Measurements from ENCODE around the gene KREMEN2. TPM values are rescaled to one million over a fixed set of nuclear protein-coding genes. Genes with fewer than 3 reads are reported as not detected.

KREMEN2 gene
- polyA plus RNA-seq, 2 of the 4 experiments (the other 2 are of a cell fraction) = 0.35 to 1.5 TPM

- TF ChIP-seq POLR2AphosphoS2 (conservative IDR thresholded peaks at IDR 0.05; ENCODE audit: low read length) (no peak), HOXB13 (CRISPR knock-in tag; IDR thresholded peaks at IDR 0.05; ENCODE audit: low read depth) (no peak), CHD4 (IDR thresholded peaks at IDR 0.05; ENCODE audit: borderline replicate concordance) (no peak), USF2 (IDR thresholded peaks at IDR 0.05) (no peak), ZNF302 (CRISPR knock-in tag; IDR thresholded peaks at IDR 0.05) (no peak), JUN (IDR thresholded peaks at IDR 0.05) (no peak), MAZ (IDR thresholded peaks at IDR 0.05; ENCODE audit: borderline replicate concordance, low read depth, low read length) (no peak), HEYL (CRISPR knock-in tag; IDR thresholded peaks at IDR 0.05) (no peak), SREBF2 (IDR thresholded peaks at IDR 0.05) (no peak), RFX5 (IDR thresholded peaks at IDR 0.05) (no peak), ESRRA (IDR thresholded peaks at IDR 0.05; ENCODE audit: borderline replicate concordance, low read length) (no peak), KDM1A (IDR thresholded peaks at IDR 0.05; ENCODE audit: low read depth) (no peak), KDM5A (IDR thresholded peaks at IDR 0.05) (no peak), FOSL2 (IDR thresholded peaks at IDR 0.05) (no peak), FOSL2 (CRISPR knock-in tag; IDR thresholded peaks at IDR 0.05) (no peak), ELK1 (IDR thresholded peaks at IDR 0.05; ENCODE audit: low read depth, low read length) (no peak), NR3C1 (IDR thresholded peaks at IDR 0.05) (no peak), RCOR1 (IDR thresholded peaks at IDR 0.05; ENCODE audit: low read depth, low read length) (no peak), ZFP36 (IDR thresholded peaks at IDR 0.05; ENCODE audit: borderline replicate concordance, partially characterized antibody) (no peak)
- Histone ChIP-seq H3K9me3 (no peaks in the 10 kb centered on the region), H3K27ac (no peak overlapping the region), H3K4me2 (no peak overlapping the region), H3K4me3 (no peak overlapping the region), H3K4me1 (no peaks in the 10 kb centered on the region)
- ChIA-PET POLR2A (no interaction called here), CTCF (interaction anchor here (0.6 to 19.4 kb wide), 5 partner anchors 12 to 473 kb away, joined by 3 to 190 read pairs (median 23); partner anchors contain the start of gene KREMEN2)
- DNase-seq (ENCODE audit: low read depth in 1 of 2, low spot score in 1 of 2) (no peak), ATAC-seq (peak; percentile 9 to 22; a peak in 1 of 6 replicates), FAIRE-seq (no peak)
- WGBS (ENCODE audit: missing lambda C conversion rate) = 93% methylated on average over 14 of the region's 19 CpGs
Measured at GRCh38 chr16:2949705-2950352, 14.2 kb upstream of the KREMEN2 start.

GRCh38 chr16:2950353-2950724, 13.7 kb upstream of the KREMEN2 start:
- 90% methylated on average over 11 of the region's 13 CpGs for WGBS (ENCODE audit: missing lambda C conversion rate)
- POLR2A ChIA-PET = no interaction called here
- no peak for DNase-seq (ENCODE audit: low read depth in 1 of 2, low spot score in 1 of 2)
- 0 out of 6 replicates have a peak, but pooled peaks of 1 of the 2 experiments have one; percentile 15 for ATAC-seq
- no peak overlapping the region for H3K4me2 ChIP-seq
- H3K4me3 ChIP-seq = no peak overlapping the region
- no peak for TF ChIP-seq HDAC2 (IDR thresholded peaks at IDR 0.05)
- TF ChIP-seq ATOH8 (CRISPR knock-in tag; IDR thresholded peaks at IDR 0.05; ENCODE audit: low read depth) = no peak
- TF ChIP-seq POLR2AphosphoS2 (conservative IDR thresholded peaks at IDR 0.05; ENCODE audit: low read length) = no peak
- no peak for TF ChIP-seq GATA3 (IDR thresholded peaks at IDR 0.05; ENCODE audit: borderline replicate concordance)
- TF ChIP-seq NPAS2 (CRISPR knock-in tag; IDR thresholded peaks at IDR 0.05; ENCODE audit: borderline replicate concordance) = no peak
- CTCF ChIA-PET = interaction anchor here (1.2 to 19.4 kb wide), 4 partner anchors 12 to 82 kb away, joined by 3 to 190 read pairs (median 60); partner anchors contain the start of gene KREMEN2
- H3K27ac ChIP-seq = no peak overlapping the region
- FAIRE-seq = no peak
- H3K9me3 ChIP-seq = no peaks in the 10 kb centered on the region
- H3K4me1 ChIP-seq = no peaks in the 10 kb centered on the region
